NCI-H187 treated with DMSO at 0.1 percent for 48 hours (cell line): Measurements from ENCODE around the gene ADRB1.

Source experiments
- DNase-seq: peaks from one replicate; lab custom pipeline; 2025; lab: John Stamatoyannopoulos, UW

The ADRB1 gene

GRCh38 chr10:114094795-114095194 is 51.1 kb downstream of the ADRB1 start:
- no peak for DNase-seq

GRCh38 chr10:114095559-114096337 is 52.1 kb downstream of the ADRB1 start:
- DNase-seq = no peak
